ENCODE data around the gene ARSG.
"Not testable (repeated sequence)": the region's sequence is repeated elsewhere in the genome, so short reads cannot be mapped to it uniquely, and the experiment has no call there.

ARSG gene

DNA sequence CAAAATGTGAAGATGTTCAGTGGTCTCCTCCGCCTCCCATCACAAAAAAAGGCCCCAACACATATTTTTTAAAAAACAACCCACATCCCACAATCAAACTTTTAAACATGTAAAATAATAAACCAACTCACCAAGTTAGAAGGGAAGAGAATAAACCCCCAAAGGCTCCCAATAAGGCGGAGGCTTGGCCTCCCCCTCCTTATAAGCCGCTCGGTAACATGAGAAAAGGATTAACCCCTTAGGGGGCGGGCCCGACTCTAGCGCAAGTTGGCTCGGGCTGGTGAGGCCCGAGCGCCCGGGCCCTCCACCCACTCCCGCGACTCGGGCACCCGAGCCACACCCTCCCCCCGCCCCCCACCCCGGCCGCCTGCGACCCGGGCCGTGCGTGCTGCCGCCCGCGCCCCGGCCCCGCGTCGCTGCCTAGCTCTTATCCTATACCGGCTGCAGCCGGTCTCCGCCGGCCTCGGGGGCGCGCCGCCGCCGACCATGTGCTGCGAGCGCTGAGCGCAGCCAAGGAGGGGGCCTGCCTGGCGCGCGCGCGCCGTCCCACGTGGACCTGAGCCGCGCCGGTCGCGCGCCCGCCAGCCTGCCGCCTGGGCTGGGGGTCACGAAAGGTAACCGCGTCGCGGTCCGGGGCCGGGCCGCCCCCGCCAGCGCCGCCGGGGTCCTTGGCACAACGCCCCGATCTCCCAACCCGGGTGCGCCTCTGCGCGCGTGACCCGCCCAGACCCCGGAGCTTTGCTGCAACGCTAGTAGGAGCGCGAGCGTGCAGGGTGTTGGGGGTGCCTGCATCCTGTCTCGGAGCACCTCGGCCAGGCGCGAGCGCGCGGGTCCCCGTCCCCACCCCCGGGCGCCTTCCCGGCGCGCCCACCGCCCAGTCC, at the start of gene ARSG, which contains the start of gene SLC16A6:
TSS of gene ARSG (plus strand) at position 541 of the 881 bp plus-strand sequence. CDS start 15,999 bp downstream, outside the sequence.
TSS of gene SLC16A6 (minus strand) at position 173 of the 881 bp plus-strand sequence. CDS start 12,807 bp downstream, outside the sequence.
- no peak for FAIRE-seq

DNA sequence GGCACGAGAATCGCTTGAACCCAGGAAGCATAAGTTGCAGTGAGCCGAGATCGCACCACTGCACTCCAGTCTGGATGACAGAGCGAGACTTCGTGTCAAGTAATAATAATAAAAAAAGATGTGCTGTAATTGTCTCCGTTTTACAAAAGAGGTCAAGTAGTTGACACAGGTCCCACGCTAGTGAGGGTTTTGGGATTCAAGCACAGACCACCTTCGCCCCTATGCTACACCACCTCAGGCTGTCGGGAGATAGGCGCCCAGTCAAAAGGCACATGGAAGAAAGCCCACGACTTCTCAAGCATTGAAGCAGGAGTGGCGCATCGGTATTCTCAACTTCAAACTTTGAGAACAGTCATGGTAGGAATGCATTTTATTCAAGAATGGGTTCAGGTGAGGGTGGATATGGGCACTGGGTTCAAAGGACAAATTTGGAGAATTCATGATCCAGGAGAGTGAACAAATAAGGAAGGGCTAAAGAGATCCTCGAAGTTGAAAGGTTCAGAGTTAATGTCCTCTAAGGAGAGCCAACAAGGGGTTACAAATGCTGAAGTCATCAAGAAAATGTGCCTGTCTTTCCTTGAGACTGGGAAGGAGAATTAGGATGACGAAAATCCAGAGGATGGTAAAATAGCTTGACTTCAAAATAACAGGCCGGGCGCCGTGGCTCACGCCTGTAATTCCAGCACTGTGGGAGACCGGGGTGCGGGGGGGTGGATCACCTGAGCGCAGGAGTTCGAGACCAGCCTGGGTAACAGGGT, 44.8 kb upstream of the ARSG start:
- FAIRE-seq, result no peak

GRCh38 chr17:68247445-68248198, 43.7 kb upstream of the ARSG start, which contains the start of gene AMZ2:
Gene AMZ2, plus strand, starts transcription at chr17:68248043. Its CDS starts 2,145 bp downstream, at chr17:68250188.
- no peak for FAIRE-seq

GRCh38 chr17:68248199-68248825, 43.0 kb upstream of the ARSG start:
- FAIRE-seq, result no peak

GRCh38 chr17:68248891-68249290, 42.4 kb upstream of the ARSG start:
- no peak for FAIRE-seq

DNA sequence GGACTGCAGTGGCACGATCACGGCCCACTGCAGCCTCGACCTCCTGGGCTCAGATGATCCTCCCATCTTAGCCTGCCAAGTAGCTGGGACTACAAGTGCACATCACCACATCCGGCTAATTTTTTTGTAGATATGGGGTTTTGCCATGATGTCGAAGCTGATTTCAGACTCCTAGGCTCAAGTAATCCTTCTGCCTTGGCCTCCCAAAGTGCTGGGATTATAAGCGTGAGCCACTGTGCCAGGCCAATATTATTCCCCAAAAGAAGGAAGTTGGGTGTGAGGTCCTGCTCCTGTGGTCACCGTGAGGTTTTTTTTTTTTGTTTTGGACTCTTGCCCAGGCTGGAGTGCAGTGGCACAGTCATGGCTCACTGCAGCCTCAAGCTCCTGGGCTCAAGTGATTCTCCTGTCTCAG, 41.9 kb upstream of the ARSG start:
- no peak for FAIRE-seq

GRCh38 chr17:68253426-68253825, 37.9 kb upstream of the ARSG start:
- not testable (repeated sequence) for FAIRE-seq

- FAIRE-seq, result no peak
These were observed 36.1 kb upstream of the ARSG start for GRCh38 chr17:68255151-68255550.

DNA sequence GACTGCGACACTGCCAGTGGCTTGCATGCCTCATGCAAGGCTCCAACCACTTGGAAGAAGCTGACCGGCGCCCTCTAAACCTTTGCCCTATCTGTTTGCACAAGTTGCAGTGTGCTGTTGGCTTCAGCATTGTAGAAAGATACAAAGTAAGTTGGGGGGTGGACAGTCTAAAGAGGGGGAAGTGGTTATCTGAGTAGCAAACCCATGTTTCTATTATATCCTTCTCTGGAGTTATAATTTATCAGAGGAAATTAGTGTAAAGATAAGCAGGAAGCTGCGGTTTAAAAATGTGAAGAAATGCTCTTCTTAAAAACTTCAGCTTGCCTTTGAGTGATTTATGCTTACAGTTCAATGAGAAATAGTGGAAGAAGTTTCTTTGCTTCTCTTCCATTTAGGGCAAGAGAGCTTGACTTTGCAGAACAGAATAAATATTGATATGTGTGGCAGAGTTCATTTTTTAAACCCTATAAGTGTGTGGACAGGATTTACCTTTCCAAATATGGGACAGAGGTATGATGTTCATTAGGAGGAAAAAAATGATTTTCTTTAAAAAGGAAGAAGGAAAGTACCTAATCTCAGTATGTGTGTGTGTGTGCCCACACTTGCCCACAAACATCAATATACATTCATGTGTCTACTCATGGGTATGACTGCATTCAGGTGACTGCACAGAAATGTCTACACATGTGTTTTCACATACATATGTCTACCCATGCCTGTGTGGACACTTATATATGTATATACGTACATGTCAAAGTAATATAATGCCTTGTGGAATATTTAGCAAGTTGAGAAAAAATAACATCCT, 35.4 kb upstream of the ARSG start:
- no peak for FAIRE-seq

DNA sequence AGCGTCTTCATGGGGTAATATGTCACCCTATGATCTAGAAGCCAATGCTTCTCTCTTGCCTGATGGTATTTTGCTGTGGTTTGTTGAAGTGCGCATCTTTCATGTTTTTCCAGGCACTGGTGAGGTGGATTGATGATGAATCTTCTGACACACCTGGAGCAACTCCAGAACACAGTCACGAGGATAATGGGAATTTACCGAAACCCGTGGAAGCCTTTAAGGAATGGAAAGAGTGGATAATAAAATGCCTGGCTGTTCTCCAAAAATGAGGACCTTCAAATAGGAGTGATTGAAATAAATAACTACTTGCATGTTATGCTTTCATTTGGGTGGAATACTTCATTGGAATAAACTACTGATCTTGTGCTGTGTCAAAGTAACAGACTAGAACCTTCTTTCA, 34.6 kb upstream of the ARSG start:
- FAIRE-seq, result not testable (repeated sequence)

GRCh38 chr17:68257934-68258333, 33.4 kb upstream of the ARSG start:
- FAIRE-seq, result no peak

- FAIRE-seq, result not testable (repeated sequence)
These were observed 32.2 kb upstream of the ARSG start for GRCh38 chr17:68258890-68259647.

DNA sequence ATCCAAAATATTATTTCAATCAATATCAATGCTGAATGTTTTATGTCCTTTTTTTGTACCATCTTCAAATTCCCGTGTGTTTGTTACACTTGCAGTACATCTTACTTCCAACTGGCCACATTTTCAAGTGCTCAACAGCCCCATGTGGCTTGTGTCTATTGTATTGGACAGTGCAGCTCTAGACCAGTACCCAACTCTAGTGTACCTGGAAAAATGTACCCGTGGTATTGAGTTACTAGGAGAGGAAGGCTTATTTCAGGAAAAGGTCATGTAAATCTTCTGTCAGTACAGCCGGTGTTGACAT, 31.7 kb upstream of the ARSG start:
- FAIRE-seq, result not testable (repeated sequence)

GRCh38 chr17:68260051-68260762, 31.1 kb upstream of the ARSG start:
- FAIRE-seq, result no peak

DNA sequence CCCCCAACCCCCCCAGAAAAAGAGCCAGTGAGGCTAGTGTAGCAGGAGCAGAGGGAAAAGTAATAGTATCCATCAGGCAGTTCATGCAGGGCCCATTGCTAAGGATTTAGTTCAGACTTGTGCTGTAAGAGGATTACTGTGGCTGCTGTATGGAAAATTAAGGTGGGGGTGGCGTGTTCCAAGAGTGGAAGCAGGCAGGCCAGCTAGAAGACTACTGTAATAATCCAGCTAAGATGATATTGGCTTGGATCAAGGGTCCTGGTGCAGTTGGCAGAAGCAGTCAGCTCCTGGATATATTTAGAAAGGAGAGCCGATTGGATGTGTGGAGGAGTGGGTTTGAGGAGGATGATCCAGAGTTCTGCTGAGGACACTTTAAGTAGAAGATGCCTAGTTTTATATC, 28.8 kb upstream of the ARSG start:
- FAIRE-seq, result not testable (repeated sequence)

GRCh38 chr17:68263101-68263681, 28.1 kb upstream of the ARSG start:
- peak; percentile 85 for FAIRE-seq

DNA sequence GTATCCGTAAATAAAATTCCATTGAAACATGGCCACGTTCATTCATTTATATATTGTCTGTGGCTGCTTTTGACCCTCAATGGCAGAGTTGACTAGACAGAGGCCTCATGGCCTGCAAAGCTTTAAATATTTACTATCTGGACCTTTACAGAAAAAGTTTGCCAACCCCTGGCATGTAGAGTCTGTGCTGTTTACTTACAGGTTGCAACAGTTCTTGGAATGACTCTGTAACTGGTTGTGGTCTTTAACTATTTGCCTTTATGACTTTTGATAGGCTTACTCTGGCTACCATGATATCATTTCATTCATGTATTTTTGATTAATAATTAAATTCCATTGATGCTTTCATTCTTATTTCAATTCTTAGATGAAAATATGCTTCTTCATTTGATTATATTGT, 25.5 kb upstream of the ARSG start:
- FAIRE-seq, result not testable (repeated sequence)

DNA sequence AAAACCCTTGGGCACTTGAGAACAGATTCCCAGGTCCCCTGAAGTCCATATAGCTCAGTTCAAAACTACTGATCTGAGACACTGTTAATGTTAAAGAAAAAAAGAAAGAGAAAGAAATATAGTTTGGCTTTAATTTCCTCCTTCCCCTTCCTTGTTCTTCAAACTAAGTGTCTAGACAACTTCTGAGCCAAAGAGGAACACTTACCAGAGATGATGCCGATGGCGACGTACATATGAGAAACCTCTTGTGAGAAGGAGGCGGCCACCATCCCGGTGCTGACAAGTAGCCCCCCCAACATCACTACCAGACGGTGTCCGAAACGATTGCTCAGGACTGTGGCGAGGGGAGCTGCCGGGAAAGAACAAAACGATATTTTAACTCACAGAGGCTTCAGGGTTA, 17.6 kb upstream of the ARSG start:
- no peak for FAIRE-seq

DNA sequence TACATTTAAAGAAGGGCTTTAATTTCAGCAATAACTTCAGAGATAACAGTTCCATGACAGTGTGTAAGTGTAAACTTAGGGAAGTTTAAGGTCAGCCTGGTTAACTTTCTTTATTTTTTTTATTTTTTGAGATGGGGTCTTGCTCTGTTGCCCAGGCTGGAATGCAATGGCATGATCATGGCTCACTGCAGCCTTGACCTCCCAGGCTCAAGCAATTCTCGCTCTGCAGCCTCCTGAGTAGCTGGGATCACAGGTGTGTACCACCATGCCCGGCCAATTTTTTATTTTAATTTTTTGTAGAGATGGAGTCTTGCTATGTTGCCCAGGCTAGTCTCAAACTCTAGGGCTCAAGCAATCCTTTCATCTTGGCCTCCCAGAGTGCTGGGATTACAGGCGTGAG, 15.0 kb upstream of the ARSG start:
- not testable (repeated sequence) for FAIRE-seq

DNA sequence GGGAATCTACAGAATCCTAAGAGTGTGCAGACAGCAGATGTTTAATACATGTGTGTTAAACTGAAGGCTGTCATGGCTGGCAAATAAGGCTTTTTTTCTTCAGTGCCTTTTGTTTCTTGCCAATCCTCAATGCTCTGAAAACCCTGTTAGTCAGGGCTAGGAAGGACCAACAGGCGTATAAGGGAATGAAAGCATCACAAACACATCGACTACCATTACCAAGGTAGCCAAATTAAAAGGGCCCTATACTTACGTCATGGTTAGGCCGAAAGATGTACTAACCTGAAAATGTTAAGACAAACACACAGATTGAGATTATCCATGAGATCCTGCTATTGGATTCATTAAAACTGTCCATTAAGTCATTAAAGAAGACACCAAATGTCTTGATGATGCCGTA, 13.5 kb upstream of the ARSG start:
- no peak for FAIRE-seq
